ENCODE data around the gene CACNB2. TPM values are rescaled to one million over a fixed set of nuclear protein-coding genes. Genes with fewer than 3 reads are reported as not detected.
A peak's percentile ranks its signal among the peaks of the same experiment; 100 is the strongest.

Gene CACNB2
- polyA plus RNA-seq, 1 of the 3 experiments (the other 2 are of a cell fraction), result 0.74 TPM

GRCh38 chr10:18159557-18159956, 19.3 kb downstream of the CACNB2 start (continued):
- TF ChIP-seq, protein P1, sequence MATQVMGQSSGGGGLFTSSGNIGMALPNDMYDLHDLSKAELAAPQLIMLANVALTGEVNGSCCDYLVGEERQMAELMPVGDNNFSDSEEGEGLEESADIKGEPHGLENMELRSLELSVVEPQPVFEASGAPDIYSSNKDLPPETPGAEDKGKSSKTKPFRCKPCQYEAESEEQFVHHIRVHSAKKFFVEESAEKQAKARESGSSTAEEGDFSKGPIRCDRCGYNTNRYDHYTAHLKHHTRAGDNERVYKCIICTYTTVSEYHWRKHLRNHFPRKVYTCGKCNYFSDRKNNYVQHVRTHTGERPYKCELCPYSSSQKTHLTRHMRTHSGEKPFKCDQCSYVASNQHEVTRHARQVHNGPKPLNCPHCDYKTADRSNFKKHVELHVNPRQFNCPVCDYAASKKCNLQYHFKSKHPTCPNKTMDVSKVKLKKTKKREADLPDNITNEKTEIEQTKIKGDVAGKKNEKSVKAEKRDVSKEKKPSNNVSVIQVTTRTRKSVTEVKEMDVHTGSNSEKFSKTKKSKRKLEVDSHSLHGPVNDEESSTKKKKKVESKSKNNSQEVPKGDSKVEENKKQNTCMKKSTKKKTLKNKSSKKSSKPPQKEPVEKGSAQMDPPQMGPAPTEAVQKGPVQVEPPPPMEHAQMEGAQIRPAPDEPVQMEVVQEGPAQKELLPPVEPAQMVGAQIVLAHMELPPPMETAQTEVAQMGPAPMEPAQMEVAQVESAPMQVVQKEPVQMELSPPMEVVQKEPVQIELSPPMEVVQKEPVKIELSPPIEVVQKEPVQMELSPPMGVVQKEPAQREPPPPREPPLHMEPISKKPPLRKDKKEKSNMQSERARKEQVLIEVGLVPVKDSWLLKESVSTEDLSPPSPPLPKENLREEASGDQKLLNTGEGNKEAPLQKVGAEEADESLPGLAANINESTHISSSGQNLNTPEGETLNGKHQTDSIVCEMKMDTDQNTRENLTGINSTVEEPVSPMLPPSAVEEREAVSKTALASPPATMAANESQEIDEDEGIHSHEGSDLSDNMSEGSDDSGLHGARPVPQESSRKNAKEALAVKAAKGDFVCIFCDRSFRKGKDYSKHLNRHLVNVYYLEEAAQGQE (IDR thresholded peaks at IDR 0.05; ENCODE audit: low read depth, low read length), result no peak
- peak; percentile 21; the same call in 1 of the 2 replicates for TF ChIP-seq NFIC (IDR thresholded peaks at IDR 0.05; ENCODE audit: borderline replicate concordance)
- TF ChIP-seq FOXJ3 (CRISPR knock-in tag; IDR thresholded peaks at IDR 0.05), result 0 out of 2 replicates have a peak, but pooled peaks have one; percentile 4
- TF ChIP-seq CTCF (IDR thresholded peaks at IDR 0.05), result no peak
- TF ChIP-seq POLR2AphosphoS5 (IDR thresholded peaks at IDR 0.05; ENCODE audit: low read depth, low read length), result no peak
- no peak for TF ChIP-seq SIN3A (IDR thresholded peaks at IDR 0.05; ENCODE audit: borderline replicate concordance, low read depth, low read length)
- no peak for TF ChIP-seq NRF1 (IDR thresholded peaks at IDR 0.05; ENCODE audit: low read depth, low read length)
- TF ChIP-seq GABPA (IDR thresholded peaks at IDR 0.05; ENCODE audit: low read depth), result no peak
- no peak for TF ChIP-seq RFX5 (IDR thresholded peaks at IDR 0.05; ENCODE audit: low read length)
- TF ChIP-seq JUND (IDR thresholded peaks at IDR 0.05), result 0 out of 2 replicates have a peak, but pooled peaks have one; percentile 28
- TF ChIP-seq ZBTB33 (IDR thresholded peaks at IDR 0.05; ENCODE audit: borderline replicate concordance, low read depth), result no peak
- TF ChIP-seq TCF12 (IDR thresholded peaks at IDR 0.05), result peak; percentile 60
- TF ChIP-seq USF1 (IDR thresholded peaks at IDR 0.05; ENCODE audit: borderline replicate concordance, low read depth), result no peak
- no peak for TF ChIP-seq SMC3 (IDR thresholded peaks at IDR 0.05; ENCODE audit: low read depth, low read length)
- no peak for TF ChIP-seq RCOR1 (IDR thresholded peaks at IDR 0.05; ENCODE audit: low read length)
- TF ChIP-seq FOSL2 (IDR thresholded peaks at IDR 0.05; ENCODE audit: borderline replicate concordance, low read depth), result 0 out of 2 replicates have a peak, but pooled peaks have one; percentile 12
- TF ChIP-seq RAD21 (IDR thresholded peaks at IDR 0.05; ENCODE audit: low read length), result no peak
- TF ChIP-seq MEF2A (IDR thresholded peaks at IDR 0.05; ENCODE audit: borderline replicate concordance, low read depth), result no peak
- TF ChIP-seq GATA2 (CRISPR knock-in tag; IDR thresholded peaks at IDR 0.05), result peak; percentile 54
- TF ChIP-seq FOXM1 (IDR thresholded peaks at IDR 0.05; ENCODE audit: low read depth), result no peak
- TF ChIP-seq EP300 (IDR thresholded peaks at IDR 0.05; ENCODE audit: borderline replicate concordance in 1 of 2, low read depth in 1 of 2, low read length in 1 of 2), result peak; percentile 15 to 68; a peak in 3 of 4 replicates
